Esophagus (tissue), 2 donors: ENCODE data around the gene RDH5. TPM values are rescaled to one million over a fixed set of nuclear protein-coding genes. Genes with fewer than 3 reads are reported as not detected.
A peak's percentile ranks its signal among the peaks of the same experiment; 100 is the strongest.

Experiments
- H3K27ac ChIP-seq, 2 donors: one replicate each; pipeline ENCODE4 v1.5.1; 2013; ENCODE audit warnings: low read depth in 2 of 2, mild to moderate bottlenecking in 2 of 2, inconsistent platforms in 1 of 2, low read length in 1 of 2, moderate library complexity in 1 of 2
- H3K27me3 ChIP-seq, 2 donors: one replicate each; pipeline ENCODE4 v1.6.1; 2013; ENCODE audit warnings: low read length in 2 of 2, control low read depth in 1 of 2, mild to moderate bottlenecking in 1 of 2; ENCODE audit not compliant: insufficient read depth in 2 of 2, control insufficient read depth in 1 of 2
- H3K36me3 ChIP-seq, 2 donors: one replicate each; pipeline ENCODE4 v1.6.1; 2013; ENCODE audit warnings: low read length in 1 of 2; ENCODE audit not compliant: control insufficient read depth in 2 of 2, insufficient read depth in 2 of 2
- H3K4me1 ChIP-seq, 2 donors: one replicate each; pipeline ENCODE4 v1.6.1; 2013; ENCODE audit warnings: low read length in 1 of 2; ENCODE audit not compliant: control insufficient read depth in 2 of 2, insufficient read depth in 2 of 2
- H3K4me3 ChIP-seq, 2 donors: one replicate each; pipeline ENCODE4 v1.5.1; 2013; ENCODE audit warnings: low read length in 2 of 2, mild to moderate bottlenecking in 2 of 2, low read depth in 1 of 2, moderate library complexity in 1 of 2
- H3K9me3 ChIP-seq, 2 donors: one replicate each; pipeline ENCODE4 v1.6.1; 2013; ENCODE audit warnings: mild to moderate bottlenecking in 2 of 2, low read depth in 1 of 2, low read length in 1 of 2, moderate library complexity in 1 of 2; ENCODE audit not compliant: control insufficient read depth in 2 of 2, insufficient read depth in 1 of 2
- WGBS, 2 donors: extraction: QIAGEN DNeasy Blood & Tissue Kit; methylation state at CpG; one replicate each; pipeline ENCODE4 v1.1.7; 2013; 5-methylcytosine and 5-hydroxymethylcytosine counted together
- polyA plus RNA-seq, 2 donors: library from polyadenylated mRNA; stranded (reverse); fragments of 200-250 nt; gene quantifications; one replicate each; pipeline ENCODE4 v1.2.3, GENCODE V29; 2013
- donor health status: healthy with polysubstance abuse.
- donor health status: Bipolar disorder and iron deficiency.

RDH5 gene
- polyA plus RNA-seq, 2 donors: 3.3 to 12.7 TPM

- 22 to 29% methylated on average over 3 of the region's 3 CpGs for WGBS, 2 donors
Measured at GRCh38 chr12:55708695-55709233, 11.4 kb upstream of the RDH5 start.

GRCh38 chr12:55711786-55712553 lies 8.2 kb upstream of the RDH5 start:
- 77 to 85% methylated on average over 4 of the region's 4 CpGs for WGBS, 2 donors
- Histone ChIP-seq H3K4me3 (no peak overlapping the region), H3K9me3 (no peaks in the 10 kb centered on the region), H3K27me3 (peaks cover 0 to 2% of the 10 kb centered on the region in 2 donors), H3K4me1 (peaks cover 0 to 9% of the 10 kb centered on the region in 2 donors), H3K36me3 (no peaks in the 10 kb centered on the region), H3K27ac (peak overlapping the region in 1 of 2 donors; percentile 73)

More at GRCh38 chr12:55708695-55709233, 11.4 kb upstream of the RDH5 start:
- H3K4me1 ChIP-seq: peaks cover 0 to 6% of the 10 kb centered on the region in 2 donors
- peak overlapping the region in 1 of 2 donors; percentile 65 for H3K4me3 ChIP-seq
- peak overlapping the region; percentile 69 to 80 for H3K27ac ChIP-seq
- H3K27me3 ChIP-seq: peaks cover 0 to 2% of the 10 kb centered on the region in 2 donors
- H3K9me3 ChIP-seq: no peaks in the 10 kb centered on the region
- no peaks in the 10 kb centered on the region for H3K36me3 ChIP-seq

DNA sequence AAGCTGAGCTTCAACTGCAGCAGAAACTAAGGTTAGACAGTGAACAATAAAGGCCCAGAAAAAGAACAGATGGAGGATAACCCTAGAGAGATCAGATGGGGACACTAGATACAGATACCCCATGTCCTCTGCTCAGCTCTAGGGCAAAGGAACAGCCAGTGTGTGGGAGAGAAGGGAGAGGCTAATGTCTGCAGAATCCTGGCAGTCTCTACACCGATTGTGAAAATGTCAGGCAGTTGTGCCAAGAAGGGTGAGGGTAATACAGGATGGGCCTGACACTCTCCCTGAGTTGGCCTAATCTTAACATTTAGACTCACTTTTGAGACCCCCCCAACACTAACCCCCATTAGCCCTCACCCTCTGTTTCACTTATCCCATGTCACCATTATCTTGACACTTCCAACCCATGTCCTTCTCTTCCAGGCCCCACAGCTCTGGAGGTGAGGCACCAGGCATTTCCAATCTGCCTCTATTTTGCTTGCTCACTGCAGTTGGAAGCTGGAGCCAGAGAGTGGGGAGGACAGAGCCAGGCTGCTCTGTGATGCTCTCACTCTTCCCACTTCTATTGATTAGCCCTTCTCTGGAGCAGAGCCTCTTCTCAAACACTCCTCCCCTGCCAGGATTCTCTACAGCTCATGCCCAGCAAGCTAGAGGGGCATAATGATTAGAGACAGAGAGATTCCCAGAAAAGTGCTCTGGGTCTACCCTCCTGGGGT lies 7.3 kb upstream of the RDH5 start:
- Histone ChIP-seq H3K27ac (peak overlapping the region in 1 of 2 donors; percentile 8), H3K4me3 (no peak overlapping the region), H3K27me3 (no peaks in the 10 kb centered on the region), H3K9me3 (no peaks in the 10 kb centered on the region), H3K36me3 (no peaks in the 10 kb centered on the region), H3K4me1 (peaks cover 0 to 11% of the 10 kb centered on the region in 2 donors)
- 31 to 45% methylated on average over 1 of the region's 1 CpG for WGBS, 2 donors

DNA sequence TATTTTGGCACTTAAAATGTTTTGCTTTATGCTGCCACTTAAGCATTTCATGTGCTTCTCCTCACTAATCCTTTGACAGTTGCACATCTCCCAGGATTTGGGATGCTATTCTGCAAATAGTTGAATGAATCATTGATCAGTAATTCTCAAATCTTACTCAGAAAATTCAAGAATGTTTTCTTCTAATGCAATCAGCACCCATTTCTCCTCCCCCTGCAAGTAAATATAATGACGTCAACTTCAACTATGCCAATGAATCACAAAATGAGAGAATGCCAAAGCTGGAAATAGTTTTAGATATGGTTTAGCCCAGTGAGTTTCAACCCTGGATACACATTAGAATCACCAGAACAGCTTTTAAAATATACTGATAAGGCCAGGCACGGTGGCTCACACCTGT lies 6.5 kb upstream of the RDH5 start:
- H3K27me3 ChIP-seq: no peaks in the 10 kb centered on the region
- H3K27ac ChIP-seq: no peak overlapping the region
- 60 to 63% methylated on average over 2 of the region's 2 CpGs for whole genome bisulfite sequencing, 2 donors
- peaks cover 0 to 10% of the 10 kb centered on the region in 2 donors for H3K4me1 ChIP-seq
- no peak overlapping the region for H3K4me3 ChIP-seq
- H3K36me3 ChIP-seq: no peaks in the 10 kb centered on the region
- no peaks in the 10 kb centered on the region for H3K9me3 ChIP-seq

DNA sequence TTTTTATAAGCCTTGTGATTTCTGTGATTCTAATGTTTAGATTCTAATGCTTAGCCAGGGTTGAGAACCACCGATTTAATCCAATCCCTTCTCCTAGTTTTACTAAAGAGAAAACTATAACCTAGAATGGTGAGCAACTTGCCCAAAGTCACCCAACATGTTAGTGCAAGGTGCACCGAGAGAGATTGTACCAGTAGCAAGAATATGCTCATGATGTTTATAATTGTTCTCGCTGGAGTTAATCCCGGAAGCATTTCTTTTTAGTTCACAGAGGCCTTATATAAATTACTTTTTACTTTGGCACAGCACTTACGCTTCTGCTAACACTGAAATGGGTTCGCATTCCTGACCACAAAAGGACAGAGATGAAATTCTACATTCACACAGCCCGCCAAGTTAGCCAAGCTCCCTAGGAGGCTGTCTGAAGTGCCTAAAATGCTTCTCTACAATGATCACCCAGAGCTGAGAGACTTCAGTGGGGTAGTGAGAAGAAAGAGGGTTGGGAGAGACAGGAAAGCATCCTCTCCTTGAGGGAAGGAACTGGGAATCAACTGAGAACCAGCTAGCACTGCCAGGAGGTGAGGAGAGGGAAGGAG lies 4.9 kb upstream of the RDH5 start:
- WGBS, 2 donors: 35 to 43% methylated on average over 7 of the region's 7 CpGs
- Histone ChIP-seq H3K27me3 (no peaks in the 10 kb centered on the region), H3K4me1 (peaks cover 4 to 22% of the 10 kb centered on the region in 2 donors), H3K27ac (peak overlapping the region; percentile 98 to 99), H3K4me3 (peak overlapping the region; percentile 69), H3K36me3 (peaks cover 0 to 3% of the 10 kb centered on the region in 2 donors), H3K9me3 (no peaks in the 10 kb centered on the region)

DNA sequence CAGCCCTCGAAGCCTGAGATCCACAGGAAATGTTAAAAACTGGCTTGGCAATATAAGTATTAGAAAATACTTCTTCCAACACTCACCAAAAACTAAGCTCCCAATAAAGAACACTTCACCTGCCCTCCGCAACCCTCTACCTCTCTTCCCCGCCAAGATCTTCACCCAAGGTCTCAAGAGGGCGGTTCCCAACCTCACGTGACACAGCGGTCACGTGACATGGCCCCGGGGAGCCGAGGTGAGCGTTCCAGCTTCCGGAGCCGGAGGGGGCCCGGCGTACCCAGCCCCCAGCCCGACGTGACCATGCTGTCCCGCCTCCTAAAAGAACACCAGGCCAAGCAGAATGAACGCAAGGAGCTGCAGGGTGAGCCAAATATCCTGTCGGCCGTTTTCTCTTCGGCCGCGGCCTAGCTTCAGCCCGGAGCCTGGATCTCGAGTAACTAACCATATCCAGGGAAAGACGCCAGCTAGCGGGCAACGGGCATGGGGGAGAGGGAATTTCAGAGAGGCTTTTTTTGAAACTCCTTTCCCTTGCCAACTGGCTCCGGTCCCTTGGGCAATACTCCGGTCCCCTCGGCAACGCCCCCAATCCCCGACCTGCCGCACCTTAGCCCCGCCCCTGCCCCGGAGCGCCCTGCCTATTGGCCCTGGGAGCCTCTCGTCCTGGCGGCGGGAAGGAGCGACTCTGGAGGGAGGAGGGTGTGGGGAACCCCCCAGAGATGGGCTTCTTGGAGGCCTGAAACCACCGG lies 4.2 kb upstream of the RDH5 start, which contains the start of gene BLOC1S1:
Gene BLOC1S1 (plus strand): TSS at position 214 of the 749 bp plus-strand sequence. CDS start 6 bp downstream, at position 220.
- Histone ChIP-seq H3K27me3 (no peaks in the 10 kb centered on the region), H3K4me1 (peaks cover 4 to 23% of the 10 kb centered on the region in 2 donors), H3K9me3 (no peaks in the 10 kb centered on the region), H3K27ac (peak within 1 kb of the TSS; percentile 98 to 99), H3K4me3 (peak within 1 kb of the TSS; percentile 69), H3K36me3 (peaks cover 0 to 3% of the 10 kb centered on the region in 2 donors)
- WGBS, 2 donors: 0 to 1% methylated on average over 40 to 42 of the region's 42 CpGs

- Histone ChIP-seq H3K36me3 (peaks cover 0 to 3% of the 10 kb centered on the region in 2 donors), H3K9me3 (no peaks in the 10 kb centered on the region), H3K4me1 (peaks cover 4 to 27% of the 10 kb centered on the region in 2 donors), H3K27me3 (no peaks in the 10 kb centered on the region), H3K4me3 (peak overlapping the region; percentile 69), H3K27ac (peak overlapping the region; percentile 98 to 99)
- 3% methylated on average over 13 of the region's 13 CpGs for WGBS, 2 donors
Measured at GRCh38 chr12:55716582-55716957, 3.6 kb upstream of the RDH5 start.

DNA sequence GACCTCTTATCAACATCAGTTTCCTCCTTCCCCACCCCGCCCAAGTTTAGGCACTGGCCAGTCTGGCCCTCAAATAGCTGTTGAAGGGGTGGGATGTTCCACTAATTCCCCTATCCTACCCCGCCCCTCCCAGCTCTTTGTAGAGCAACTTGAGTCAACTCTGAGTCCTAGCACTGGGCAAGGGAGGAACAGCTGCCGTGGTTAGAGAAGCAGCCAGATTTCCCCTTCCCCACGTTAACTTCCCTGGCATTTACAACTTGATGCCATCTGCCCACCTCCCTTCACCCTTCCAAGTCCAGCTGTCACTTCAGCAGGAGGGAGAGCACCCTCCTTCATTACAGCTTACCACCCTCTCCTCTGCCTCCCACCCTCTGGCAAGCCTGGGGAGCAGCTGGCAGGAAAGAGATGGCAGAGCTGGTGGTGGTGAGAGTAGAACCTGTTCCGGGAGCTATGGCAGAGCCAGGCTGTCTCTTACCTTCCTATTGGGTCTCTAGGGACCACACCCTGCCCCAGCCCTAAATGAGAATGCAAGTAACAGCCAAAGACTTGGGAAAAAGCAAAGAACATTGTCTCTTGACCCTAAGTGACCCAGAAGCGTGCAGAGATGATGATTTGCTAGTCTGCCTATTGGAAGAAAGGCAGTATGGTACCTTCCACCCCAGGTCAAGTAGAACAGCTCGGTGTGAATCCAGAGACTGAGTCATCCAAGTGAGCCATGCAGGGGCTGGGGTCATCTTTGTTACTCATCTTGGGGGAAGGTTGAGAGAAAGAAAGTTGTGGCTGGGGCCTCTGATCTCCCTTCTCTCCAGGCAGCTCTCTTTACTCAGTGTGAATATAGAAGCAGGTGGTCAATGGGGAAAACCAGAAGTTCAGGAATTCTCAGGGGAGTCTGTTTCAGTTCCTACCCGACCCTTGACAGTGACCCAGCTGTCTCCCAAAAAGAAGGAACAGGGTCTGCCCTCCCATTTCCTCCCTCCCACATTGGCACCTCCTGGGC lies 2.9 kb upstream of the RDH5 start:
- peak overlapping the region; percentile 69 for H3K4me3 ChIP-seq
- H3K4me1 ChIP-seq: peaks cover 4 to 27% of the 10 kb centered on the region in 2 donors
- peaks cover 0 to 3% of the 10 kb centered on the region in 2 donors for H3K36me3 ChIP-seq
- no peaks in the 10 kb centered on the region for H3K9me3 ChIP-seq
- H3K27ac ChIP-seq: peak overlapping the region; percentile 98 to 99
- 26 to 28% methylated on average over 8 of the region's 8 CpGs for WGBS, 2 donors
- H3K27me3 ChIP-seq: no peaks in the 10 kb centered on the region
